Measurements from ENCODE around the gene TRIP6.

- TF ChIP-seq ZSCAN4 (tag by site-specific recombination; IDR thresholded peaks at IDR 0.05) (no peak), REST (tag by site-specific recombination; IDR thresholded peaks at IDR 0.05) (no peak), CTCF (tag by site-specific recombination; IDR thresholded peaks at IDR 0.05) (no peak), ZNF747 (tag by site-specific recombination; IDR thresholded peaks at IDR 0.05) (no peak)
Measured at GRCh38 chr7:100881136-100881535, 13.9 kb downstream of the TRIP6 start.
